Parathyroid adenoma (tissue), 2 donors: ENCODE data around the gene PKNOX1.
"Not testable (repeated sequence)": the region's sequence is repeated elsewhere in the genome, so short reads cannot be mapped to it uniquely, and the experiment has no call there.

Experiments
- H2AFZ ChIP-seq: fragments of 300-600 bp; sonication (generic); one replicate; pipeline ENCODE4 v1.7.0; 2017; ENCODE audit warnings: antibody characterized with exemption, mild to moderate bottlenecking
- H3K27ac ChIP-seq: fragments of 300-600 bp; sonication (generic); one replicate; pipeline ENCODE4 v1.7.0; 2017
- H3K27me3 ChIP-seq: fragments of 300-600 bp; sonication (generic); one replicate; pipeline ENCODE4 v1.7.0; 2017; ENCODE audit warnings: low read length; ENCODE audit not compliant: control insufficient read depth, insufficient read depth
- H3K36me3 ChIP-seq: fragments of 300-600 bp; sonication (generic); one replicate; pipeline ENCODE4 v1.7.0; 2017; ENCODE audit warnings: low read length; ENCODE audit not compliant: control insufficient read depth, insufficient read depth
- H3K4me1 ChIP-seq: fragments of 300-600 bp; sonication (generic); one replicate; pipeline ENCODE4 v1.7.0; 2017; ENCODE audit warnings: control low read depth
- H3K4me2 ChIP-seq: fragments of 300-600 bp; sonication (generic); one replicate; pipeline ENCODE4 v1.7.0; 2017; ENCODE audit warnings: low read length
- H3K4me3 ChIP-seq: fragments of 300-600 bp; sonication (generic); one replicate; pipeline ENCODE4 v1.7.0; 2017; ENCODE audit warnings: low read depth, low read length
- H3K79me2 ChIP-seq: fragments of 300-600 bp; sonication (generic); one replicate; pipeline ENCODE4 v1.7.0; 2017; ENCODE audit warnings: control low read depth
- H3K9ac ChIP-seq: fragments of 300-600 bp; sonication (generic); one replicate; pipeline ENCODE4 v1.7.0; 2017; ENCODE audit warnings: mild to moderate bottlenecking
- H3K9me3 ChIP-seq: fragments of 300-600 bp; sonication (generic); one replicate; pipeline ENCODE4 v1.7.0; 2017; ENCODE audit warnings: low read length; ENCODE audit not compliant: control insufficient read depth
- donor health status: primary hyperparathyroidism.

PKNOX1 gene

DNA sequence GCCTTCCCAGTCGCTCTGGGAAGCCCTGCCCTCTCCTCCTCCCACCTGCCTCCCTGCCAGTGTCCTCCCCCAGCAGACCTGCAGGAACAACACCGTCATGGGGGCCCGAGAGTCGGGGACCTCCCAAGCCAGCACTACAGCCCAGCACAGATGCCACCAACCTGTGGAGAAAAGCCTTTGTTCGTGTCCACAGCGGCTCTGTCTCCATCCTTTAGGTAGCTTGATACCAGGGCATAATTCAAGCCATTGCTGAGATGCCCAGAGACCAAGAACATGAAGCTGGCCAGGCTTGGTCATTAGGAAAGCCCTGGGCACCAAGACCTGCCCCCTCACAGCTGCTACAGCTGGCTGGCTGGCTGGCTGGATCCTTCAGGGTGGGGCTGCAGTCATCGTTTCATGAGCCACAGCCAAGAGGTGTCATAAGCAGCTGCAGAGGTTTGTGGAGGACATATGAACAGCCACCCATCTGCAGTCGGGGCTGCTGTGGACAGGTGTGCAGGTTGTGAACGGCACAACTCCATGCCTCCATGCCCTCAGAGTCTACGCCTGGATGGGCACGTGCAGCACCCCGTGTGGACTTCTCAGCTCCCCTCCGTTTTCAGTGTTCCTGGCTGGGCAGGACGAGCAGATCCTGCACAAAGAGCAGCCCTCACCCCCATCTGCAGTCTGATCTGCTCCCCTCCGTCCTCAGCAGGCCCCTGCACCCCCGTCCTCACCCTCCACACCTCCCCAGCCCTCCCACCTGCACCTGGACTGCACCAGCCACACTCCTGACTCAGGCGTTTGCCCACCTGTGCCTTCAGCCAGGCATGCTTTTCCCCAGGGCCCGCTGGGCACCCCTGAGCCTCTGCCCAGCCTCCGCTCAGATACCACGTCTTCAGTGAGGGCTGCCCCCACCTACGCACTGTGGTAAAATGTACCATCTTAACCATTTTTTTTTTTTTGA is 71.8 kb downstream of the PKNOX1 start:
- not testable (repeated sequence) for H3K79me2 ChIP-seq, H3K27ac ChIP-seq, H3K9me3 ChIP-seq, H3K4me1 ChIP-seq, H2AFZ ChIP-seq, H3K9ac ChIP-seq, H3K4me2 ChIP-seq, H3K27me3 ChIP-seq, H3K36me3 ChIP-seq, H3K4me3 ChIP-seq

DNA sequence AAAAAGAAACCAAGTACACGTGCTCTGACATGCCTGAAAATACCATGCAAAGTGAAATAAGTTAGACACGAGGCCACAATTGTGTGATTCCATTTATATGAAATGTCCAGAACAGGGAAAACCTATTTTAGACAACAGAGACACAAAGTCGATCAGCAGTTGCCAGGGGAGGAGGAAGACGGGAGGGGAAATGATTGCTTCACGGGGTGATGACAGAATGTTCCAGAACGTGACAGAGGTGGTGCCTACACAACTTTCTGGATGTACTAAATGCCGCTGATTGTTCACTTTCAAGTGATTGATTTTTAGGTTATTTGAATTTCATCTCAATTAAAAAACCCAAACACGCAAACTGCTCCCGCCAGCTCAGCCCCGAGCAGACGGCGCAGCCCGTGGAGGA is 78.8 kb downstream of the PKNOX1 start:
- not testable (repeated sequence) for H3K36me3 ChIP-seq, H3K9me3 ChIP-seq, H3K4me3 ChIP-seq, H3K9ac ChIP-seq, H3K79me2 ChIP-seq, H3K27ac ChIP-seq, H3K4me2 ChIP-seq, H3K27me3 ChIP-seq, H2AFZ ChIP-seq, H3K4me1 ChIP-seq

DNA sequence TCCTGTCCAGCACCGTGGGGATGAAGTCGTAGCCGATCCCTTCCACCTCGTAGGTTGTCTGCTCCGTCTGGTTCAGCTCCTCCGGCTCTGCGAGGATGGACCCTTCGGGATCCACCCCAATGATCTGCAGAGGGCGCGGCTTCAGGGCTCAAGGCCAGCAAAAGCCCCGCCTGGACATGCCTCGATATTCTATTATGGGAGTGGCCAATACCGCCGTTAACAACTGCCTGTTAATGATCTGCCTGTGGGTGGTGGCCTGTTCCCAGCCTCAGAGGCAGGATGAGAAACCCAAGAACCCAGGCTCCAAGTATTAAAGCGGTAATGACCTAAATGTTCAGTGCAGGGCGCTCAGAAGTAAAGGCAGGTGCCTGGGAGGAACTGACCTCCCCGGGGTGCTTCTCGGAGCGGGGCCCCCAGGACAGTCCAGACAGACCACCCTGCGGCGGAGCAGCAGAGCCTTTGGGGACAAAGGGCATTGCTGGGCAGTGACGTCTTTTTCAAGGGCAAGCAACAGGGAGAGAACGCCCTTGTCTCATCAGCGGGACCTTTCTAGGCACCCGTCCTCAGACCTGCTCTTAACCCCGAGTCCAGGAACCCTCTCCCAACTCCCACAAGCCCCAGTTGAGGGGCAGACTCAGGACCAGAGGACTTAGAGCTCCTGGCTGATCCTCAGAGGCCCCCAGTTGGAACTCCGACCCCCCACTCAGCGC is 88.7 kb downstream of the PKNOX1 start:
- H2AFZ ChIP-seq, H3K9ac ChIP-seq, H3K36me3 ChIP-seq, H3K4me3 ChIP-seq, H3K4me2 ChIP-seq, H3K27me3 ChIP-seq, H3K27ac ChIP-seq, H3K9me3 ChIP-seq, H3K79me2 ChIP-seq, H3K4me1 ChIP-seq: not testable (repeated sequence)

DNA sequence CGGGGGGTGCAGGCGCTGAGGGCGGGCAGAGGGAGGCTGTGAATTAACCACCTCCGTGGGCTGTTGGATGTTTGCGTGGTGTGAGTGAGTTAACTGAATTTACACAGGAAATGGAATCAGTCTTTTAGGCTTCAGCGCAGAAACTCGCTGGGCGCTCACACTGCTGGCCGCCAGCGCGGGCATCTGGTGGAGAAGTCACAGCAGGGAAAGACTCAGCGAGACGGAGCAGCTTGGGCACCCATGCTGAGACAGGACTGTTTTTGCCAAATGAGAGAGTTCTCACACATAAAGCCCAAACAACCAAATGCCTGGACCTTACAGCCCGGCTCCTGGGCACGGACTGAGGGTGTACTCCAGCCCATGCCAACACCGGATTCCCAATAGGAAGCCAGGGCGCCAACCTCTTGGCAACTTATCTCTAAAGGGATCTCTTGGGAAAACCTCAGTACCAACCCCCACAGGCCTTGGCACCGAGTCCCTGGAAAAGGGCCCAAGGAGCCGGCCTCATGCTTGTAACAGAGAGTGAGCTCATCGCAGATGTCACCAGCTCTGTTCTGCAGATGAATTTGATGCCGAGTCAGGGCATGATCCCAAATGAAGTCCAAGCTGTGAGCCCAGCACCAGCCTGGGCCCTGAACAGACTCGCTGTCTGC is 90.0 kb downstream of the PKNOX1 start:
- not testable (repeated sequence) for H2AFZ ChIP-seq, H3K27ac ChIP-seq, H3K9ac ChIP-seq, H3K9me3 ChIP-seq, H3K79me2 ChIP-seq, H3K4me1 ChIP-seq, H3K4me3 ChIP-seq, H3K36me3 ChIP-seq, H3K4me2 ChIP-seq, H3K27me3 ChIP-seq

DNA sequence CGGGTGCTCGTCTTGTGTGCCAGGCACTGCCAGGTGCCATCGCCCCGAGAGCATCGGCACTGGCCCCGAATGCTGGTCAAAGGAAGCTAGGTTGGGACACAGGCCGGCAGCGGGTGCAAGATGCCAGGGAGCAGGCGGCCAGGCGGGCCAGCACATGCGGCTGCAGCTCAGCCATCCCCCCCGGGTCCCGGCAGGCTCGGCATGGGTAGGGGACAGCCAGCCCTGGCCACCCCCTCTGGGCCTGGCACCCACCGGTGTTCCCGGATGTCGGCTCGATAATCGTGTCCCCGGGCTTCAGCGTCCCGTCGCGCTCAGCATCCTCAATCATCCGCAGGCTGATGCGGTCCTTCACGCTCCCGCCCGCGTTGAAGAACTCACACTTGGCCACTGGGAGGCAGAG is 91.6 kb downstream of the PKNOX1 start:
- not testable (repeated sequence) for H3K36me3 ChIP-seq, H3K27me3 ChIP-seq

DNA sequence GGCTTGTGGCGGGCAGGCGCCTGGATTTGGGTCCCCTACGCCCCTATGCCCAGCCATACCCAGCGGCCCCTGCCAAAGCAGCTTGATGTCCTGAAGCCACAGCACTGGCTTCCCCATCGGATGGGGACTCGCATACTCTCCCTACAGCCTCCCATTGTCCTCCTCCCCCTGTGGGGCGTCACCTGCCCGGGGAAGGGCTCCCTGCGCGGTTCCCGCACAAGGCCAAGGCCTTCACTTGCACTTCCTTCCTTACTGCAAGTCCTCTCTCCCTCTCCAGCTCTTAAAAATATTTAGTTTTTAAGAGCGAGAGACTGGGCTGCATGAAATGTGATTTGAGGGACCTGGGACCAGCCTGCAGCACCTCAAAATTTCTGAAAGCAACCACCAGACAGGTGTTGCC is 92.3 kb downstream of the PKNOX1 start:
- H3K9ac ChIP-seq, H3K9me3 ChIP-seq, H3K27me3 ChIP-seq, H3K4me1 ChIP-seq, H3K27ac ChIP-seq, H3K36me3 ChIP-seq, H3K79me2 ChIP-seq, H3K4me3 ChIP-seq, H3K4me2 ChIP-seq, H2AFZ ChIP-seq: not testable (repeated sequence)

More for the DNA sequence above, 91.6 kb downstream of the PKNOX1 start:
- H3K4me3 ChIP-seq, H3K27ac ChIP-seq, H2AFZ ChIP-seq, H3K9me3 ChIP-seq, H3K9ac ChIP-seq, H3K79me2 ChIP-seq, H3K4me1 ChIP-seq, H3K4me2 ChIP-seq: not testable (repeated sequence)

- H3K9me3 ChIP-seq, H2AFZ ChIP-seq, H3K4me3 ChIP-seq: not testable (repeated sequence)
These were observed 93.7 kb downstream of the PKNOX1 start for GRCh38 chr21:43068065-43068464.

DNA sequence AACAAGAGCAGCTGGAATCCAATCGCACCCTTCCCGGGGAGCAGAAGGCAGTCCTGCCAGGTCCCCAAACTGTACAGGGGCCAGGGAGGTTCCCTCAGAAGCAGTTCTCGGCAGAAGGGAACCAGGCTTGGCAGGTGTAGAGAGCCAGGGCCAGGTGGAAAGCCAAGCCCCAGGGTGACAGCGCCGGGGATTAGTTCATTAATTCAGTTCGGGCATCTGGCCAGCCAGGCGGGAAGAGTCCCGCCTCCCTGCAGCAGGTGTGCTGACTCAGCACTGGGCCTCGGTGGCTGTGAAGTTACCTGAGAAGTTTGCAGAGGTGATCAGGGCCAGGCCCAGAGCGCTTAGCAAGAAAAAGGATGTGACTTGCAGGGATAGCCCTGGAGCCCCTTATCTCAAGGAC is 95.3 kb downstream of the PKNOX1 start:
- not testable (repeated sequence) for H3K27me3 ChIP-seq, H3K9me3 ChIP-seq, H3K27ac ChIP-seq, H3K79me2 ChIP-seq, H3K36me3 ChIP-seq, H3K4me3 ChIP-seq, H3K4me2 ChIP-seq, H2AFZ ChIP-seq, H3K4me1 ChIP-seq, H3K9ac ChIP-seq

More at GRCh38 chr21:43068065-43068464, 93.7 kb downstream of the PKNOX1 start:
- H3K27ac ChIP-seq, H3K4me2 ChIP-seq, H3K27me3 ChIP-seq, H3K9ac ChIP-seq, H3K36me3 ChIP-seq, H3K79me2 ChIP-seq, H3K4me1 ChIP-seq: not testable (repeated sequence)

DNA sequence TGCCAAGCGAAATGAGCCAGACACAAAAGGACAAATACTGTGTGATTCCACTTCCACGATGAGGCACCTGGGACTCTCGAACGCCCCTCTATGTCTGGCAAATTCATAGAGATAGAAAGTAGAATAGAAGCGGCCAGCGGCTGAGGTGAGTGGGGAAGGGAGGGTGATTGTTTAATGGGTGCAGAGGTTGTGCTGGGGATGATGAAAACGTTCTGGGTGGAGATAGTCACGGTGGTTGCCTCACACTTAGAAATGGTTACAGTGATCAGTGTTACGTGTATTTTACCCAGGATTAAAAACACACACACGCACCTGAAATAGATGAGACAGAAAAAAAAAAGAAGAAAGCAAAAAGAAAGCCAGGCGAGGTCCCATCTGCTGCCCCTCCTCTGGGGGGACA is 98.4 kb downstream of the PKNOX1 start:
- not testable (repeated sequence) for H3K79me2 ChIP-seq, H3K27ac ChIP-seq, H3K4me3 ChIP-seq, H3K4me1 ChIP-seq, H3K27me3 ChIP-seq, H3K9ac ChIP-seq, H3K4me2 ChIP-seq, H3K36me3 ChIP-seq, H3K9me3 ChIP-seq, H2AFZ ChIP-seq

DNA sequence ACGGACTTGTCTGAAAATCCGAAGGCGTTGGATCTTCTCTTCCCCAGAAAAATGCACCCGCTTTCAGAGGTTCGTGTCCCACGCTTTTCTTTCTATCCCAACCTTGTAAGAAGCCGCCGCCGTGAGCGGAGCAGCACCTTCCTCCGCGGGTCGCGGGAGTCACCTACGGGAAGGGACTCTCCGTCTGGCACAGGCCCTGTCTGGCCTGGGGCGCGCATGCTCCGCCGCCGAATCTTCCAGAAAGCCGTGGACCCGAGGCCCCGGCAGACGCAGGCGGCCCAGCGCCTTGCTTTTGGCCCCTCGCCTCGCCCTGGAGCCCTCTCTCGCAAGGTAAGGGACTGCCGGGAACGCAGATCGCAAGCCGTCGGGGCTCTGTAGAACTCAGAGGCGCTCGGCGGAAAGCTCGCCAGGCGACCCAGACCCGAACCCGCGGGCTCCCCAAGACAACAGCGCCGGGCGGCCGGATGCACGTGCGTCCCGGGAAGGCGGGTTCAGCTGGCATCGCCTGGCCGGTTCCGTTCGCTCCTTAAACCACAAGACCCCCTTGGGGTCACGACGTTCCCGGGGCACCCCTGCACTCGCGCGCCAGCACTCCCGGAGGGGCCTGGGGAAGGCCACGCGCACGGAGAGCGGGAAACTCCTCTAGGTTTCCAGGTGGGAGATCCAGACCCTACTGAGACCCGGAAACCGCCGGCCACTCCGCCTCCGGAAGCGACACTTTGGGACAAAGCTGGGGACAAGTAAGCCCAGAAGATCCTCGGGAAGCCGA is 100.2 kb downstream of the PKNOX1 start:
- not testable (repeated sequence) for H3K9ac ChIP-seq, H3K9me3 ChIP-seq, H3K79me2 ChIP-seq, H2AFZ ChIP-seq, H3K4me2 ChIP-seq, H3K4me3 ChIP-seq, H3K27ac ChIP-seq, H3K4me1 ChIP-seq, H3K27me3 ChIP-seq, H3K36me3 ChIP-seq
